Neural progenitor cell (in vitro differentiated cells): ENCODE data around the gene TFPI. TPM values are rescaled to one million over a fixed set of nuclear protein-coding genes. Genes with fewer than 3 reads are reported as not detected.

Experiments
- DNase-seq: peaks from one replicate; pipeline ENCODE4 v3.0.0-alpha.2; 2016; ENCODE audit warnings: low spot score
- H2AFZ ChIP-seq: fragments of 200-600 bp; sonication (generic); replicated peaks from 2 replicates; pipeline ENCODE4 v1.6.1; 2016; ENCODE audit warnings: antibody characterized with exemption
- H3F3A ChIP-seq: fragments of 200-600 bp; sonication (generic); 2 replicates; pipeline ENCODE4 v1.6.1; 2016; ENCODE audit warnings: antibody characterized with exemption, low read depth
- H3K27ac ChIP-seq: fragments of 200-600 bp; sonication (generic); 2 replicates; pipeline ENCODE4 v1.5.1; 2016; ENCODE audit warnings: mild to moderate bottlenecking
- H3K27me3 ChIP-seq: fragments of 200-600 bp; sonication (generic); 2 replicates; pipeline ENCODE4 v1.6.1; 2016; ENCODE audit warnings: mild to moderate bottlenecking, moderate library complexity
- H3K36me3 ChIP-seq: fragments of 200-600 bp; sonication (generic); 2 replicates; pipeline ENCODE4 v1.5.1; 2016
- H3K4me1 ChIP-seq: fragments of 200-600 bp; sonication (generic); 2 replicates; pipeline ENCODE4 v1.6.1; 2016; ENCODE audit warnings: mixed run types
- H3K4me2 ChIP-seq: fragments of 200-600 bp; sonication (generic); 2 replicates; pipeline ENCODE4 v1.6.1; 2016
- H3K4me3 ChIP-seq: fragments of 200-600 bp; sonication (generic); 2 replicates; pipeline ENCODE4 v1.5.1; 2016
- H3K79me2 ChIP-seq: fragments of 200-600 bp; sonication (generic); 2 replicates; pipeline ENCODE4 v1.6.1; 2016; ENCODE audit warnings: low read depth
- H3K9ac ChIP-seq: fragments of 200-600 bp; sonication (generic); 2 replicates; pipeline ENCODE4 v1.6.1; 2016
- H3K9me3 ChIP-seq: fragments of 200-600 bp; sonication (generic); 2 replicates; pipeline ENCODE4 v1.5.1; 2016; ENCODE audit warnings: low read depth
- H4K20me1 ChIP-seq: fragments of 200-600 bp; sonication (generic); 2 replicates; pipeline ENCODE4 v1.6.1; 2016; ENCODE audit warnings: low read depth
- H3K27ac Mint-ChIP-seq: 3 replicates; pipeline ENCODE4 v1.8.0; 2021; ENCODE audit warnings: mixed read lengths
- H3K27me3 Mint-ChIP-seq: 2 replicates; pipeline ENCODE4 v1.8.0; 2022; ENCODE audit warnings: low read depth, mild to moderate bottlenecking, inconsistent platforms, moderate library complexity, mixed read lengths; ENCODE audit not compliant: insufficient read depth
- H3K36me3 Mint-ChIP-seq: 3 replicates; pipeline ENCODE4 v1.8.0; 2021; ENCODE audit warnings: mixed read lengths
- H3K4me1 Mint-ChIP-seq: 3 replicates; pipeline ENCODE4 v1.8.0; 2021; ENCODE audit warnings: mixed read lengths
- H3K4me3 Mint-ChIP-seq: 3 replicates; pipeline ENCODE4 v1.8.0; 2021; ENCODE audit warnings: mild to moderate bottlenecking, moderate library complexity, mixed read lengths
- H3K9me3 Mint-ChIP-seq: 3 replicates; pipeline ENCODE4 v1.8.0; 2020; ENCODE audit warnings: mixed read lengths
- EZH2 ChIP-seq: fragments of 200-600 bp; sonication (generic); IDR thresholded peaks from 2 replicates; pipeline ENCODE4 v1.6.1; 2017; ENCODE audit warnings: antibody characterized with exemption, mild to moderate bottlenecking, moderate library complexity
- EZH2phosphoT487 ChIP-seq: fragments of 200-600 bp; sonication (generic); IDR thresholded peaks from 2 replicates; pipeline ENCODE4 v1.6.1; 2017; ENCODE audit warnings: antibody characterized with exemption
- total RNA-seq: library from RNA; depleted of rRNA; stranded (reverse); fragments of >200 nt; gene quantifications from 2 replicates; pipeline ENCODE4 v1.2.3, GENCODE V29; 2015; ENCODE audit warnings: low replicate concordance
- TF ChIP-seq, protein P1 (sequence below): fragments of 200-600 bp; sonication (generic); IDR thresholded peaks from 2 replicates; pipeline ENCODE4 v1.5.1; 2017; ENCODE audit warnings: antibody characterized with exemption, mild to moderate bottlenecking

The TFPI gene
- total RNA-seq, 1 donor from 2014 or later: 16.6 TPM

DNA sequence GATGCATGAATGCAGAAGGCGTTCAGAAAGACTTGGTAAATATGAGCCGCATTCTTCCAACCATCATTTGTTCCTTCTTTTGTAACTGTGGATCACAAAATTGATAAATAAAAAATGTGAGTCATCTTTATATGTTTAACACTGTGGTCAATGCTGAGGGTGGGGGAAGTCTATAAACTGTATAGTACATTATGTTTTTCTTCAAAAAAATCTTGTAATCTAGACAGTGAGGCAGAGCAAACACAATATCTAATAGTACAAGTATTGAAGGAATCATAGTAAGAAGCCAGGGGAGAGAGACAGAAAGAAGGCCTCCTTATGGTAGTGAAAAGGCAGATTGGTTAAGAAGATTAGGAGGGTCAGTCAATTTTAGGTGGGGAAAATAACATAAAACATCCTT, 75.5 kb downstream of the TFPI start:
- H3K36me3 Mint-ChIP-seq: no peaks in the 10 kb centered on the region
- no peak overlapping the region for H2AFZ ChIP-seq
- no peaks in the 10 kb centered on the region for H3K4me1 ChIP-seq
- H3K4me3 ChIP-seq: no peak overlapping the region
- no peaks in the 10 kb centered on the region for H3K79me2 ChIP-seq
- no peak overlapping the region for H3K9ac ChIP-seq
- H3K4me1 Mint-ChIP-seq: peaks cover 12% of the 10 kb centered on the region
- no peaks in the 10 kb centered on the region for H3F3A ChIP-seq
- no peaks in the 10 kb centered on the region for H3K9me3 Mint-ChIP-seq
- no peaks in the 10 kb centered on the region for H3K36me3 ChIP-seq
- no peak overlapping the region for H3K27ac ChIP-seq
- no peaks in the 10 kb centered on the region for H4K20me1 ChIP-seq
- no peak overlapping the region for H3K4me3 Mint-ChIP-seq
- no peak overlapping the region for H3K4me2 ChIP-seq
- TF ChIP-seq, protein P1, sequence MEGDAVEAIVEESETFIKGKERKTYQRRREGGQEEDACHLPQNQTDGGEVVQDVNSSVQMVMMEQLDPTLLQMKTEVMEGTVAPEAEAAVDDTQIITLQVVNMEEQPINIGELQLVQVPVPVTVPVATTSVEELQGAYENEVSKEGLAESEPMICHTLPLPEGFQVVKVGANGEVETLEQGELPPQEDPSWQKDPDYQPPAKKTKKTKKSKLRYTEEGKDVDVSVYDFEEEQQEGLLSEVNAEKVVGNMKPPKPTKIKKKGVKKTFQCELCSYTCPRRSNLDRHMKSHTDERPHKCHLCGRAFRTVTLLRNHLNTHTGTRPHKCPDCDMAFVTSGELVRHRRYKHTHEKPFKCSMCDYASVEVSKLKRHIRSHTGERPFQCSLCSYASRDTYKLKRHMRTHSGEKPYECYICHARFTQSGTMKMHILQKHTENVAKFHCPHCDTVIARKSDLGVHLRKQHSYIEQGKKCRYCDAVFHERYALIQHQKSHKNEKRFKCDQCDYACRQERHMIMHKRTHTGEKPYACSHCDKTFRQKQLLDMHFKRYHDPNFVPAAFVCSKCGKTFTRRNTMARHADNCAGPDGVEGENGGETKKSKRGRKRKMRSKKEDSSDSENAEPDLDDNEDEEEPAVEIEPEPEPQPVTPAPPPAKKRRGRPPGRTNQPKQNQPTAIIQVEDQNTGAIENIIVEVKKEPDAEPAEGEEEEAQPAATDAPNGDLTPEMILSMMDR: no peak
- TF ChIP-seq EZH2phosphoT487: no peak
- no peak for TF ChIP-seq EZH2
- H3K27me3 ChIP-seq: no peaks in the 10 kb centered on the region
- no peaks in the 10 kb centered on the region for H3K9me3 ChIP-seq
- no peak for DNase-seq
- H3K27ac Mint-ChIP-seq: no peak overlapping the region
- H3K27me3 Mint-ChIP-seq: no peaks in the 10 kb centered on the region

DNA sequence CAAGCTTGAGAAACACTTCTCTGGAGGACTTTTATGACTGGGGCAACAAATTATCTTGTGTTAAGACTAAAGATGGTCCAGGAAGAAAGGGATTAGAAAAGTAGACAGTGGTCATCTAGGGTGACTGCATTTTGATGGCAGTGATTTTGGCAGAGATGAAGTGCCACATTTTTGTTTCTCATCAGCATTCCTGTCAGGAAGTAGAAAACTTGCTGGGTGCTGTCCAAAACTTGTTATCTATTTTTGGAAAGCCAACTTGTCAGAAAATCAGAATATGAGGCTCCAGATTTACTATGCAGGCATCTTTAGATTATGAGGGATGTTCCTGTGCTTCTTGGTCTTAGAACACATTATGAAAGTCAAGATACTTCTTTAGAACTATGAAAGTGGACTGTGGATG, 77.2 kb downstream of the TFPI start:
- no peak for DNase-seq
- no peaks in the 10 kb centered on the region for H3K9me3 Mint-ChIP-seq
- no peak overlapping the region for H3K27ac Mint-ChIP-seq

DNA sequence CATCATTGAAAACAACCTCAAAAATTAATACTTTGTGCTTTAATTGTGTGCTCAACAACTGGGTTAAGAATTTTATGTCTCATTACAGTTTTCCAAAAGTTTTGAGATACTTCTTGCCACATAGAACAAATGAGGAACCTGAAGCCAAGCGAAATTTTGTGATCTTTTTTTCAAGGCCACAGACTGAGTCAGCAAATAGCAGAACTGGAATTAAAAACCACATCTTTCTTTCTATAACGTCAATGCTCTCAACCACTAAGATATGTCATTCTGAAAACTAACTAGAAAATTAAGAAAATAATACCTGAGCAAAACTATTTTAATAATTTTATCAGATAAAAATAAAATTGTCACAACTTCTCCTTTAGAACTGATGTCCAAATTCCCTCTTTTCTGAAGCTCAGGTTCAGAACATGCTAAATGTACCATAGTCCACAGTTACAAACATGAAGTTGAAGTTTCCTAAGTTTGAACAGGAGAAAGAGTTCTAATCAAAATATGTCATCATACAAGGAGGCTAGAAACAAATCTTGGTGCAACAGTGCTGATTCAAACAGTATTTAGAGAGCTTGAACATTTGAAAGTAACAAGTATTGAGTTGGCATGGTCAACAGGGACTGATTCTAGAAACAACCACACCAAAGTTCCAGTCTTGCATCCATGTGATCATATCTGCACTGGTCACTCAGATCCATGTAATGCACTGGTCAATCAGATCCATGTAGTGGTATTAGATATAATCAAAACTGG, 78.6 kb downstream of the TFPI start:
- Mint-ChIP-seq H3K4me3 (no peak overlapping the region), H3K36me3 (no peaks in the 10 kb centered on the region), H3K27me3 (no peaks in the 10 kb centered on the region), H3K27ac (no peak overlapping the region), H3K4me1 (no peaks in the 10 kb centered on the region), H3K9me3 (no peaks in the 10 kb centered on the region)
- Histone ChIP-seq H3K79me2 (no peaks in the 10 kb centered on the region), H4K20me1 (no peaks in the 10 kb centered on the region), H3K27me3 (no peaks in the 10 kb centered on the region), H3K4me2 (no peak overlapping the region), H3K36me3 (no peaks in the 10 kb centered on the region), H3F3A (no peaks in the 10 kb centered on the region), H3K4me1 (no peaks in the 10 kb centered on the region), H3K27ac (no peak overlapping the region), H3K9me3 (no peaks in the 10 kb centered on the region), H2AFZ (no peak overlapping the region), H3K4me3 (no peak overlapping the region), H3K9ac (no peak overlapping the region)
- no peak for TF ChIP-seq EZH2phosphoT487
- TF ChIP-seq, protein P1: no peak
- TF ChIP-seq EZH2: no peak
- no peak for DNase-seq

More for the DNA sequence above, 77.2 kb downstream of the TFPI start:
- no peak overlapping the region for H3K4me3 Mint-ChIP-seq
- no peak overlapping the region for H3K4me2 ChIP-seq
- H3K27ac ChIP-seq: no peak overlapping the region
- no peaks in the 10 kb centered on the region for H3K79me2 ChIP-seq
- H3K27me3 ChIP-seq: no peaks in the 10 kb centered on the region
- no peak overlapping the region for H2AFZ ChIP-seq
- TF ChIP-seq EZH2 (no peak), EZH2phosphoT487 (no peak)
- TF ChIP-seq, protein P1: no peak
- H3K36me3 ChIP-seq: no peaks in the 10 kb centered on the region
- no peaks in the 10 kb centered on the region for H3F3A ChIP-seq
- no peaks in the 10 kb centered on the region for H3K4me1 ChIP-seq
- H3K4me1 Mint-ChIP-seq: no peaks in the 10 kb centered on the region
- no peaks in the 10 kb centered on the region for H3K27me3 Mint-ChIP-seq
- H3K9ac ChIP-seq: no peak overlapping the region
- H4K20me1 ChIP-seq: no peaks in the 10 kb centered on the region
- H3K9me3 ChIP-seq: no peaks in the 10 kb centered on the region
- no peak overlapping the region for H3K4me3 ChIP-seq
- no peaks in the 10 kb centered on the region for H3K36me3 Mint-ChIP-seq
